CD4-positive, alpha-beta T cell (primary cell): ENCODE data around the gene ZSWIM5. TPM values are rescaled to one million over a fixed set of nuclear protein-coding genes. Genes with fewer than 3 reads are reported as not detected.

ENCODE experiments used
- ATAC-seq: fragments of 200-7000 bp; cut with Tn5 transposase; one replicate; pipeline ENCODE4 v1.10.0; 2022; ENCODE audit warnings: mild to moderate bottlenecking; ENCODE audit not compliant: poor library complexity
- CTCF ChIA-PET: fragments of 350-600 bp; sonication (Branson Sonifier 250); formaldehyde crosslinking; loops from one replicate; lab custom pipeline; 2021; ENCODE audit warnings: antibody characterized with exemption, inconsistent platforms; lab: Charles Lee
- POLR2A ChIA-PET: fragments of 350-600 bp; sonication (Branson Sonifier 250); formaldehyde crosslinking; loops from one replicate; lab custom pipeline; 2021; ENCODE audit warnings: antibody characterized with exemption, inconsistent platforms; lab: Charles Lee
- DNase-seq, 14 experiments: peaks; one replicate each; pipeline ENCODE4 v3.0.0-alpha.2; 2013 to 2020; ENCODE audit warnings: mixed read lengths in 2 of 14
- H3K27ac ChIP-seq, 2 donors: one replicate each; pipeline versions ENCODE4 v1.5.1 to v1.7.0; 2013; ENCODE audit warnings: low read length in 2 of 2, low read depth in 1 of 2, mild to moderate bottlenecking in 1 of 2
- H3K27me3 ChIP-seq, 2 experiments: 1 replicate in 1 of 2; 2 replicates in 1 of 2; pipeline versions ENCODE4 v1.6.1 to v1.7.0; 2013; ENCODE audit warnings: low read length in 2 of 2, control low read depth in 1 of 2, mild to moderate bottlenecking in 1 of 2, moderate library complexity in 1 of 2; ENCODE audit not compliant: insufficient read depth in 2 of 2, control insufficient read depth in 1 of 2
- H3K36me3 ChIP-seq: one replicate; pipeline ENCODE4 v1.6.1; 2013; ENCODE audit warnings: low read length, control low read depth; ENCODE audit not compliant: insufficient read depth
- H3K4me1 ChIP-seq: one replicate; pipeline ENCODE4 v1.6.1; 2013; ENCODE audit warnings: low read length, control low read depth; ENCODE audit not compliant: insufficient read depth
- H3K4me3 ChIP-seq: one replicate; pipeline ENCODE4 v1.5.1; 2013; ENCODE audit warnings: mild to moderate bottlenecking, low read length, moderate library complexity
- H3K9me3 ChIP-seq, 2 experiments: 1 replicate in 1 of 2; 2 replicates in 1 of 2; pipeline versions ENCODE4 v1.6.1 to v1.7.0; 2013; ENCODE audit warnings: low read length in 2 of 2, mild to moderate bottlenecking in 2 of 2, control low read depth in 1 of 2, moderate library complexity in 1 of 2; ENCODE audit not compliant: control insufficient read depth in 1 of 2, insufficient read depth in 1 of 2
- H3K27ac Mint-ChIP-seq: one replicate; pipeline ENCODE4 v1.8.0; 2020; ENCODE audit warnings: mixed read lengths
- H3K27me3 Mint-ChIP-seq: one replicate; pipeline ENCODE4 v1.8.0; 2021; ENCODE audit warnings: mixed read lengths
- H3K36me3 Mint-ChIP-seq: one replicate; pipeline ENCODE4 v1.8.0; 2021; ENCODE audit warnings: low read depth, mixed read lengths
- H3K4me1 Mint-ChIP-seq: one replicate; pipeline ENCODE4 v1.8.0; 2021; ENCODE audit warnings: low read depth, mixed read lengths
- H3K4me3 Mint-ChIP-seq: one replicate; pipeline ENCODE4 v1.8.0; 2020; ENCODE audit warnings: mild to moderate bottlenecking, mixed read lengths
- H3K9me3 Mint-ChIP-seq: one replicate; pipeline ENCODE4 v1.8.0; 2020; ENCODE audit warnings: mixed read lengths
- CTCF ChIP-seq: fragments of 200-600 bp; IDR thresholded peaks from one replicate; pipeline ENCODE4 v1.8.0; 2022; ENCODE audit warnings: antibody characterized with exemption, mild to moderate bottlenecking
- intact Hi-C, 2 experiments: fragments of 100-400 bp; cut with DNase I in 1 of 2; cut with micrococcal nuclease in 1 of 2; formaldehyde crosslinking; loops; one replicate each; pipeline versions ENCODE4 v1.15.1 to v1.9.0; 2023 to 2025; cut with DNase I, micrococcal nuclease
- total RNA-seq, 174 experiments: library from RNA in 2 of 174; stranded (reverse) in 2 of 174; gene quantifications; one replicate each; pipeline ENCODE4 v1.2.3 and lab custom pipeline; 2021 to 2026

ZSWIM5 gene
- total RNA-seq, 2 experiments from 2014 or later, result 0.91 to 1.1 TPM

GRCh38 chr1:45038240-45038639 is 168.2 kb downstream of the ZSWIM5 start:
- Histone ChIP-seq H3K9me3 (no peaks in the 10 kb centered on the region), H3K4me1 (no peaks in the 10 kb centered on the region), H3K27ac (no peak overlapping the region), H3K4me3 (no peak overlapping the region), H3K36me3 (peaks cover 8% of the 10 kb centered on the region), H3K27me3 (no peaks in the 10 kb centered on the region)
- Mint-ChIP-seq H3K9me3 (no peaks in the 10 kb centered on the region), H3K27me3 (no peaks in the 10 kb centered on the region), H3K27ac (no peak overlapping the region), H3K4me3 (no peak overlapping the region), H3K4me1 (no peaks in the 10 kb centered on the region), H3K36me3 (peaks cover 14% of the 10 kb centered on the region)
- intact Hi-C loops, result no loop called here
- TF ChIP-seq CTCF, result no peak
- ChIA-PET CTCF (no interaction called here), POLR2A (no interaction called here)
- no peak for DNase-seq
- ATAC-seq, result no peak

DNA sequence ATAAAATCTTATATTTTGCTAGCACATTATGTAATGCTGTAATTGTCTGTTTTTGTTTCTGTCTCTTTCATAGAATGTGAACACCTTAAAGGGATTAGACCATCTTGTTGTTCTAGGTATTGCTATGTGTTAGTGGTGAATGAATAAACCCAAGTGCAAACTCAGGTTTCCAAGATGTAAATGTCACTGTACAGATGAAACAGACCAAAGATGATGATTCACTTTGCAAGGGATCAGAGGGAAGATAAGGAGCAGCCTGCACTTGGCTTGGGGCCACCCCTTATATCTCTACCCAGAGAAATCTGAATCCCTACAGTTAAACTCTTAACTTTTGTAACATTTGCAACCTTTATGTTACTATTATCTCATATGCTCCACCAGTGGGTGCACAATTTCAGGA is 168.9 kb downstream of the ZSWIM5 start:
- H3K27ac Mint-ChIP-seq, result no peak overlapping the region
- TF ChIP-seq CTCF, result no peak
- H3K4me1 Mint-ChIP-seq, result no peaks in the 10 kb centered on the region
- H3K4me3 Mint-ChIP-seq, result no peak overlapping the region
- CTCF ChIA-PET, result no interaction called here
- H3K9me3 Mint-ChIP-seq, result no peaks in the 10 kb centered on the region
- Histone ChIP-seq H3K4me1 (no peaks in the 10 kb centered on the region), H3K27ac (no peak overlapping the region), H3K9me3 (no peaks in the 10 kb centered on the region), H3K4me3 (no peak overlapping the region), H3K27me3 (no peaks in the 10 kb centered on the region), H3K36me3 (peaks cover 8% of the 10 kb centered on the region)
- intact Hi-C loops, result no loop called here
- no peak for ATAC-seq
- peaks cover 13% of the 10 kb centered on the region for H3K36me3 Mint-ChIP-seq
- POLR2A ChIA-PET, result no interaction called here
- no peaks in the 10 kb centered on the region for H3K27me3 Mint-ChIP-seq
- no peak for DNase-seq

- intact Hi-C loops, result no loop called here
- H3K4me1 ChIP-seq, result no peaks in the 10 kb centered on the region
- H3K27me3 Mint-ChIP-seq, result no peaks in the 10 kb centered on the region
- peaks cover 9% of the 10 kb centered on the region for H3K36me3 Mint-ChIP-seq
- TF ChIP-seq CTCF, result no peak
- ATAC-seq (no peak), DNase-seq (no peak)
- no peak overlapping the region for H3K4me3 ChIP-seq
- ChIA-PET CTCF (no interaction called here), POLR2A (interaction anchor here (0.9 kb wide), 1 partner anchor 268 kb away, joined by 3 read pairs; no protein-coding TSS in a partner anchor)
- H3K27ac ChIP-seq, result no peak overlapping the region
- H3K27me3 ChIP-seq, result no peaks in the 10 kb centered on the region
- H3K9me3 ChIP-seq, result no peaks in the 10 kb centered on the region
- no peaks in the 10 kb centered on the region for H3K4me1 Mint-ChIP-seq
- no peak overlapping the region for H3K4me3 Mint-ChIP-seq
- H3K36me3 ChIP-seq, result peaks cover 8% of the 10 kb centered on the region
- no peak overlapping the region for H3K27ac Mint-ChIP-seq
- no peaks in the 10 kb centered on the region for H3K9me3 Mint-ChIP-seq
These were observed 170.6 kb downstream of the ZSWIM5 start for GRCh38 chr1:45035631-45036301.
